H9 (cell line): ENCODE results near the gene ATF5. TPM values are rescaled to one million over a fixed set of nuclear protein-coding genes. Genes with fewer than 3 reads are reported as not detected.
A peak's percentile ranks its signal among the peaks of the same experiment; 100 is the strongest.

ENCODE experiments used
- DNase-seq: peaks from one replicate; pipeline ENCODE4 v3.0.0-alpha.2; 2017
- H2AFZ ChIP-seq: one replicate; pipeline ENCODE4 v1.6.1; 2013; ENCODE audit warnings: mild to moderate bottlenecking, low read length, control low read depth, moderate library complexity
- H2AK5ac ChIP-seq: 2 replicates; pipeline ENCODE4 v1.6.1; 2013; ENCODE audit warnings: low read length, control low read depth, mixed read lengths; ENCODE audit not compliant: insufficient read length
- H2BK120ac ChIP-seq: one replicate; pipeline ENCODE4 v1.6.1; 2013; ENCODE audit warnings: low read depth, mild to moderate bottlenecking, low read length, control low read depth, inconsistent platforms; ENCODE audit not compliant: poor library complexity, severe bottlenecking
- H2BK12ac ChIP-seq: 2 replicates; pipeline ENCODE4 v1.6.1; 2013; ENCODE audit warnings: low read length, control low read depth, mixed read lengths, low read depth; ENCODE audit not compliant: insufficient read length
- H2BK15ac ChIP-seq: 2 replicates; pipeline ENCODE4 v1.6.1; 2013; ENCODE audit warnings: low read depth, low read length, control low read depth
- H2BK20ac ChIP-seq: one replicate; pipeline ENCODE4 v1.6.1; 2013; ENCODE audit warnings: low read depth, mild to moderate bottlenecking, low read length, control low read depth, inconsistent platforms; ENCODE audit not compliant: poor library complexity, severe bottlenecking
- H2BK5ac ChIP-seq: 2 replicates; pipeline ENCODE4 v1.6.1; 2013; ENCODE audit warnings: low read length, control low read depth, mixed read lengths; ENCODE audit not compliant: insufficient read length
- H3K14ac ChIP-seq: 2 replicates; pipeline ENCODE4 v1.6.1; 2013; ENCODE audit warnings: low read length, control low read depth; ENCODE audit not compliant: insufficient read depth
- H3K18ac ChIP-seq: 2 replicates; pipeline ENCODE4 v1.6.1; 2013; ENCODE audit warnings: low read depth, mild to moderate bottlenecking, mixed read lengths, low read length, control low read depth; ENCODE audit not compliant: insufficient read length
- H3K23ac ChIP-seq: 2 replicates; pipeline ENCODE4 v1.6.1; 2013; ENCODE audit warnings: low read length, control low read depth, mixed read lengths, low read depth; ENCODE audit not compliant: insufficient read length
- H3K23me2 ChIP-seq: 2 replicates; pipeline ENCODE4 v1.6.1; 2013; ENCODE audit warnings: low read depth, mild to moderate bottlenecking, mixed read lengths, low read length, control low read depth; ENCODE audit not compliant: insufficient read length, poor library complexity, severe bottlenecking
- H3K27ac ChIP-seq: 2 replicates; pipeline ENCODE4 v1.5.1; 2013; ENCODE audit warnings: low read length, control low read depth, mixed read lengths, low read depth; ENCODE audit not compliant: insufficient read length
- H3K27me3 ChIP-seq: 2 replicates; pipeline ENCODE4 v1.6.1; 2013; ENCODE audit warnings: low read length, control low read depth, inconsistent platforms; ENCODE audit not compliant: insufficient read depth
- H3K4ac ChIP-seq: 2 replicates; pipeline ENCODE4 v1.6.1; 2013; ENCODE audit warnings: low read depth, mild to moderate bottlenecking, control low read depth, inconsistent platforms, low read length, moderate library complexity
- H3K4me1 ChIP-seq: 2 replicates; pipeline ENCODE4 v1.6.1; 2013; ENCODE audit warnings: low read length, control low read depth, inconsistent platforms; ENCODE audit not compliant: insufficient read depth
- H3K4me2 ChIP-seq: 2 replicates; pipeline ENCODE4 v1.6.1; 2013; ENCODE audit warnings: low read length, control low read depth, mixed read lengths; ENCODE audit not compliant: insufficient read length, insufficient read depth
- H3K56ac ChIP-seq: 2 replicates; pipeline ENCODE4 v1.6.1; 2013; ENCODE audit warnings: low read depth, mild to moderate bottlenecking, mixed read lengths, low read length, control low read depth; ENCODE audit not compliant: insufficient read length
- H3K79me1 ChIP-seq: 2 replicates; pipeline ENCODE4 v1.6.1; 2013; ENCODE audit warnings: low read depth, mild to moderate bottlenecking, moderate library complexity, low read length, control low read depth, inconsistent platforms; ENCODE audit not compliant: insufficient read depth, poor library complexity, severe bottlenecking
- H3K79me2 ChIP-seq: 2 replicates; pipeline ENCODE4 v1.6.1; 2013; ENCODE audit warnings: low read length, control low read depth, inconsistent platforms; ENCODE audit not compliant: insufficient read depth
- H3K9ac ChIP-seq: 2 replicates; pipeline ENCODE4 v1.6.1; 2013; ENCODE audit warnings: low read length, control low read depth, mixed read lengths; ENCODE audit not compliant: insufficient read length; ENCODE audit errors: extremely low read depth
- H3K9me3 ChIP-seq: one replicate; pipeline ENCODE4 v1.6.1; 2013; ENCODE audit warnings: low read depth, low read length, inconsistent platforms; ENCODE audit not compliant: control insufficient read depth
- H3T11ph ChIP-seq: one replicate; pipeline ENCODE4 v1.6.1; 2013; ENCODE audit warnings: mild to moderate bottlenecking, low read length, control low read depth, inconsistent platforms
- H4K20me1 ChIP-seq: one replicate; pipeline ENCODE4 v1.6.1; 2013; ENCODE audit not compliant: control insufficient read depth, insufficient read length, insufficient read depth
- H4K5ac ChIP-seq: 2 replicates; pipeline ENCODE4 v1.6.1; 2013; ENCODE audit warnings: low read depth, mild to moderate bottlenecking, mixed read lengths, low read length, control low read depth; ENCODE audit not compliant: insufficient read length
- H4K8ac ChIP-seq: replicated peaks from 2 replicates; pipeline ENCODE4 v1.6.1; 2013; ENCODE audit warnings: low read length, control low read depth, mixed read lengths, low read depth; ENCODE audit not compliant: insufficient read length
- H4K91ac ChIP-seq: 2 replicates; pipeline ENCODE4 v1.6.1; 2013; ENCODE audit warnings: low read depth, mild to moderate bottlenecking, moderate library complexity, mixed read lengths, low read length, control low read depth; ENCODE audit not compliant: insufficient read length
- H3K27ac Mint-ChIP-seq, 3 experiments: 2 replicates in 2 of 3; 3 replicates in 1 of 3; pipeline ENCODE4 v1.8.0; 2020 to 2021; ENCODE audit warnings: mixed read lengths in 3 of 3, mild to moderate bottlenecking in 1 of 3, moderate library complexity in 1 of 3
- H3K27me3 Mint-ChIP-seq: 2 replicates; pipeline ENCODE4 v1.8.0; 2021; ENCODE audit warnings: low read depth, mild to moderate bottlenecking, moderate library complexity, mixed read lengths
- H3K36me3 Mint-ChIP-seq, 3 experiments: 2 replicates in 2 of 3; 3 replicates in 1 of 3; pipeline ENCODE4 v1.8.0; 2020 to 2021; ENCODE audit warnings: low read depth in 3 of 3, mixed read lengths in 3 of 3; ENCODE audit not compliant: insufficient read depth in 1 of 3
- H3K4me1 Mint-ChIP-seq, 2 experiments: 2 replicates each; pipeline ENCODE4 v1.8.0; 2020; ENCODE audit warnings: mixed read lengths in 2 of 2
- H3K4me3 Mint-ChIP-seq, 2 experiments: 2 replicates in 1 of 2; 3 replicates in 1 of 2; pipeline ENCODE4 v1.8.0; 2020 to 2021; ENCODE audit warnings: mild to moderate bottlenecking in 2 of 2, mixed read lengths in 2 of 2, moderate library complexity in 1 of 2
- H3K9me3 Mint-ChIP-seq, 2 experiments: 2 replicates in 1 of 2; 3 replicates in 1 of 2; pipeline ENCODE4 v1.8.0; 2020; ENCODE audit warnings: mild to moderate bottlenecking in 2 of 2, mixed read lengths in 2 of 2, moderate library complexity in 1 of 2
- CTCF ChIP-seq: fragments of 200-600 bp; sonication (generic); conservative IDR thresholded peaks from 3 replicates; pipeline ENCODE4 v1.8.0; 2021; ENCODE audit warnings: antibody characterized with exemption, mild to moderate bottlenecking
- WGBS: extraction: QIAGEN DNeasy Blood & Tissue Kit; methylation state at CpG from one replicate; pipeline ENCODE4 v1.1.7; 2013; ENCODE audit warnings: missing lambda C conversion rate, low lambda C conversion rate, mixed read lengths; ENCODE audit not compliant: insufficient read length; ENCODE audit errors: extremely low coverage; 5-methylcytosine and 5-hydroxymethylcytosine counted together
- total RNA-seq: library from RNA; stranded (reverse); gene quantifications from 2 replicates; pipeline ENCODE4 v1.2.1, GENCODE V29; 2021

The ATF5 gene
- total RNA-seq, 1 experiment from 2014 or later: 18.5 TPM

- Histone ChIP-seq H4K20me1 (no peaks in the 10 kb centered on the region), H3K4me1 (no peaks in the 10 kb centered on the region), H3K18ac (no peak overlapping the region), H2BK20ac (no peak overlapping the region), H4K91ac (no peak overlapping the region), H4K5ac (no peak overlapping the region), H3K4me2 (no peak overlapping the region), H2BK15ac (no peak overlapping the region), H3K9ac (no peak overlapping the region), H3K27me3 (no peaks in the 10 kb centered on the region), H3K23ac (no peak overlapping the region), H2AK5ac (no peak overlapping the region), H3T11ph (no peak overlapping the region), H2BK5ac (no peak overlapping the region), H3K14ac (no peak overlapping the region), H4K8ac (no peak overlapping the region), H3K4ac (no peak overlapping the region), H3K56ac (no peak overlapping the region), H3K79me2 (no peaks in the 10 kb centered on the region), H3K9me3 (no peaks in the 10 kb centered on the region), H3K23me2 (no peaks in the 10 kb centered on the region), H3K79me1 (no peaks in the 10 kb centered on the region), H2AFZ (no peak overlapping the region), H2BK120ac (no peak overlapping the region), H2BK12ac (no peak overlapping the region), H3K27ac (no peak overlapping the region)
- Mint-ChIP-seq H3K27me3 (peaks cover 6% of the 10 kb centered on the region), H3K27ac (peak overlapping the region in 1 of 3 experiments; percentile 20; a peak in 1 of 7 replicates), H3K36me3 (peaks cover 0 to 6% (median 3%) of the 10 kb centered on the region in 3 experiments; a peak in 2 of 7 replicates), H3K4me3 (no peak overlapping the region), H3K4me1 (peaks cover 0 to 4% of the 10 kb centered on the region in 2 experiments; a peak in 2 of 4 replicates), H3K9me3 (no peaks in the 10 kb centered on the region)
- no CpG with 5 or more reads among the region's 18 CpGs for WGBS
- no peak for DNase-seq
- TF ChIP-seq CTCF: no peak
Observed at GRCh38 chr19:49977881-49978280, 48.9 kb downstream of the ATF5 start.
